ENCODE measurements around the gene NRG2.

DNA sequence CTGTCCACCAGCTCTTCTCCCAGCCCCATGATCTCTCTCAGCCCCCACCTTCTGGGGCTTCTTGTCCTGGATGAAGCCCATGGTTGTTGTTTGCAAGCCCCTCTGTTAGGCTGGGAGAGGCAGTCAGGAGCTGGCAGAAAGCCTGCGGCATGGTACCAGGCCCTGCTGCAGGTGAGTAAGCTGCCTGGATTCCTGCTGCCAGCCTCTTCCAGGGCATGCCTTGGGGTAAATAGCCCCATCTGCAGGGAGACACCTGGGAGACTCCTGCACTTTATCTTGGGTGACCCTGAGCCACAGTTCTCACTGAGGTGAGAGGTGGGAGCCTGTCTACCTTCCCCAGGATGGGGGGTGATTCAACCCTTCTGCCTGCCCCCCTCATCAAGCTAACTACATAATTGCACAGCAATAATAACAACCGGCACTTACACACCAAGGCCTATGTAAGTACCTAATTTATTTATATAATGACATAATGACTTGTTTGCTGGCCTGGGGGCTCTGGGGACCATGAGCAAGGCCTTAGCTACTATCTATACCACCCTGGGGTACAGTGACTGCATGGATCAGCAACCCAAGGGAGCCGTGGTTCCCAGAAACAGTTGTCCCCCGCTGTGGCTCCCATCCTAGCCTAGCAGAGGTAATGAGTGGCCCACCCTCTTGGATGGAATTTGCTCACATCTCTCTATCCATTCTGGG lies 131.5 kb downstream of the NRG2 start:
- TF ChIP-seq, protein P1, sequence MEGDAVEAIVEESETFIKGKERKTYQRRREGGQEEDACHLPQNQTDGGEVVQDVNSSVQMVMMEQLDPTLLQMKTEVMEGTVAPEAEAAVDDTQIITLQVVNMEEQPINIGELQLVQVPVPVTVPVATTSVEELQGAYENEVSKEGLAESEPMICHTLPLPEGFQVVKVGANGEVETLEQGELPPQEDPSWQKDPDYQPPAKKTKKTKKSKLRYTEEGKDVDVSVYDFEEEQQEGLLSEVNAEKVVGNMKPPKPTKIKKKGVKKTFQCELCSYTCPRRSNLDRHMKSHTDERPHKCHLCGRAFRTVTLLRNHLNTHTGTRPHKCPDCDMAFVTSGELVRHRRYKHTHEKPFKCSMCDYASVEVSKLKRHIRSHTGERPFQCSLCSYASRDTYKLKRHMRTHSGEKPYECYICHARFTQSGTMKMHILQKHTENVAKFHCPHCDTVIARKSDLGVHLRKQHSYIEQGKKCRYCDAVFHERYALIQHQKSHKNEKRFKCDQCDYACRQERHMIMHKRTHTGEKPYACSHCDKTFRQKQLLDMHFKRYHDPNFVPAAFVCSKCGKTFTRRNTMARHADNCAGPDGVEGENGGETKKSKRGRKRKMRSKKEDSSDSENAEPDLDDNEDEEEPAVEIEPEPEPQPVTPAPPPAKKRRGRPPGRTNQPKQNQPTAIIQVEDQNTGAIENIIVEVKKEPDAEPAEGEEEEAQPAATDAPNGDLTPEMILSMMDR (IDR thresholded peaks at IDR 0.05): no peak
- TF ChIP-seq POLR2A (IDR thresholded peaks at IDR 0.05): no peak

Measured in body of pancreas (tissue), 4 donors.